Astrocyte of the cerebellum (primary cell): Measurements from ENCODE around the gene KNOP1.
"Not testable (repeated sequence)": the region's sequence is repeated elsewhere in the genome, so short reads cannot be mapped to it uniquely, and the experiment has no call there.

Experiments
- DNase-seq: peaks from one replicate; pipeline ENCODE4 v3.0.0-alpha.2; 2011; ENCODE audit warnings: low read depth
- H3K4me3 ChIP-seq: 2 replicates; pipeline ENCODE4 v1.5.1; 2011; ENCODE audit warnings: mild to moderate bottlenecking, low read depth, low read length, moderate library complexity
- CTCF ChIP-seq: IDR thresholded peaks from 2 replicates; pipeline ENCODE4 v1.5.1; 2012; ENCODE audit warnings: low read length, low read depth, moderate library complexity, mild to moderate bottlenecking; ENCODE audit errors: missing control alignments
- in situ Hi-C: cut with HindIII; loops from 2 replicates; pipeline ENCODE4 v1.10.0; 2017; ENCODE audit warnings: low sequenced_read_pairs

Gene KNOP1

GRCh38 chr16:19687279-19687678, 30.7 kb downstream of the KNOP1 start:
- no peak overlapping the region for H3K4me3 ChIP-seq
- DNase-seq: no peak
- no peak for TF ChIP-seq CTCF
- in situ Hi-C loops: no loop called here

GRCh38 chr16:19685176-19685575, 32.9 kb downstream of the KNOP1 start:
- DNase-seq: no peak
- no peak overlapping the region for H3K4me3 ChIP-seq
- no peak for TF ChIP-seq CTCF
- in situ Hi-C loops: no loop called here

GRCh38 chr16:19683453-19684236, 34.4 kb downstream of the KNOP1 start:
- in situ Hi-C loops: no loop called here
- no peak overlapping the region for H3K4me3 ChIP-seq
- no peak for DNase-seq
- TF ChIP-seq CTCF: no peak

GRCh38 chr16:19681637-19682036, 36.4 kb downstream of the KNOP1 start:
- TF ChIP-seq CTCF: no peak
- DNase-seq: no peak
- H3K4me3 ChIP-seq: no peak overlapping the region
- in situ Hi-C loops: no loop called here

- DNase-seq: no peak
- in situ Hi-C loops: no loop called here
- no peak overlapping the region for H3K4me3 ChIP-seq
- no peak for TF ChIP-seq CTCF
Measured at GRCh38 chr16:19680881-19681340, 37.1 kb downstream of the KNOP1 start.

- H3K4me3 ChIP-seq, DNase-seq, in situ Hi-C loops: not testable (repeated sequence)
Measured at GRCh38 chr16:19679281-19679680, 38.7 kb downstream of the KNOP1 start.

GRCh38 chr16:19678804-19679203, 39.2 kb downstream of the KNOP1 start:
- no peak for TF ChIP-seq CTCF
- in situ Hi-C loops: no loop called here
- DNase-seq: no peak
- no peak overlapping the region for H3K4me3 ChIP-seq
